Measurements from ENCODE around the gene MLF2. TPM values are rescaled to one million over a fixed set of nuclear protein-coding genes. Genes with fewer than 3 reads are reported as not detected.

MLF2 gene
- polyA plus RNA-seq, 10 donors: 114 to 157 (median 128) TPM

GRCh38 chr12:6698352-6699046 is 54.4 kb downstream of the MLF2 start:
- no peak for DNase-seq

Other genes with a start within 250 kb of the MLF2 start
- 1,000 to 10,000 TPM; 2,765 to 4,884 (median 4,736) TPM for gene GAPDH, start 218.6 kb downstream of the MLF2 start, polyA plus RNA-seq (ENCODE audit: insufficient read length in 10 of 10)
- gene IFFO1, start 197.1 kb downstream of the MLF2 start, polyA plus RNA-seq (ENCODE audit: insufficient read length in 10 of 10): 10 to 100 TPM; 19.8 to 37.0 (median 30.3) TPM
- 10 to 100 TPM; 18.6 to 26.9 (median 23.8) TPM for gene NOP2, start 184.8 kb downstream of the MLF2 start, polyA plus RNA-seq (ENCODE audit: insufficient read length in 10 of 10)
- gene CHD4, start 145.8 kb downstream of the MLF2 start, polyA plus RNA-seq (ENCODE audit: insufficient read length in 10 of 10): 100 to 1,000 TPM; 125 to 170 (median 147) TPM
- 1 to 10 TPM in 9 of 10 donors, under 1 TPM in 1; 0.99 to 2.3 (median 1.5) TPM for gene LPAR5, start 117.2 kb downstream of the MLF2 start, polyA plus RNA-seq (ENCODE audit: insufficient read length in 10 of 10)
- 1 to 10 TPM; 2.1 to 3.8 (median 2.5) TPM for gene ACRBP, start 105.7 kb downstream of the MLF2 start, polyA plus RNA-seq (ENCODE audit: insufficient read length in 10 of 10)
- 10 to 100 TPM; 43.7 to 54.1 (median 48.9) TPM for gene ING4, start 90.0 kb downstream of the MLF2 start, polyA plus RNA-seq (ENCODE audit: insufficient read length in 10 of 10)
- gene ZNF384, start 63.8 kb downstream of the MLF2 start, polyA plus RNA-seq (ENCODE audit: insufficient read length in 10 of 10): 10 to 100 TPM; 40.6 to 62.3 (median 47.0) TPM
- 1 to 10 TPM; 2.6 to 7.0 (median 4.4) TPM for gene PIANP, start 52.3 kb downstream of the MLF2 start, polyA plus RNA-seq (ENCODE audit: insufficient read length in 10 of 10)
- 10 to 100 TPM; 55.6 to 66.6 (median 61.9) TPM for gene COPS7A, start 29.1 kb downstream of the MLF2 start, polyA plus RNA-seq (ENCODE audit: insufficient read length in 10 of 10)
- gene PTMS, start 13.2 kb upstream of the MLF2 start, polyA plus RNA-seq (ENCODE audit: insufficient read length in 10 of 10): 100 to 1,000 TPM; 245 to 421 (median 350) TPM
- 1 to 10 TPM in 1 of 10 donors, under 1 TPM in 9; 0.30 to 1.2 (median 0.53) TPM for gene LAG3, start 19.4 kb upstream of the MLF2 start, polyA plus RNA-seq (ENCODE audit: insufficient read length in 10 of 10)
- 10 to 100 TPM in 2 of 10 donors, 1 to 10 TPM in 8; 5.9 to 15.5 (median 7.7) TPM for gene CD4, start 36.4 kb upstream of the MLF2 start, polyA plus RNA-seq (ENCODE audit: insufficient read length in 10 of 10)
- 10 to 100 TPM; 15.3 to 27.6 (median 17.9) TPM for gene GPR162, start 68.7 kb upstream of the MLF2 start, polyA plus RNA-seq (ENCODE audit: insufficient read length in 10 of 10)
- 10 to 100 TPM; 32.6 to 62.7 (median 44.1) TPM for gene P3H3, start 75.3 kb upstream of the MLF2 start, polyA plus RNA-seq (ENCODE audit: insufficient read length in 10 of 10)
- gene GNB3, start 87.8 kb upstream of the MLF2 start, polyA plus RNA-seq (ENCODE audit: insufficient read length in 10 of 10): 10 to 100 TPM; 10.3 to 40.0 (median 26.3) TPM
- 10 to 100 TPM; 14.1 to 25.5 (median 19.5) TPM for gene CDCA3, start 98.1 kb upstream of the MLF2 start, polyA plus RNA-seq (ENCODE audit: insufficient read length in 10 of 10)
- 10 to 100 TPM; 46.9 to 67.1 (median 59.3) TPM for gene USP5, start 99.0 kb upstream of the MLF2 start, polyA plus RNA-seq (ENCODE audit: insufficient read length in 10 of 10)
- 1,000 to 10,000 TPM in 3 of 10 donors, 100 to 1,000 TPM in 7; 716 to 1,072 (median 910) TPM for gene TPI1, start 114.4 kb upstream of the MLF2 start, polyA plus RNA-seq (ENCODE audit: insufficient read length in 10 of 10)
- 1 to 10 TPM; 2.5 to 7.0 (median 5.7) TPM for gene SPSB2, start 120.2 kb upstream of the MLF2 start, polyA plus RNA-seq (ENCODE audit: insufficient read length in 10 of 10)
- gene LRRC23, start 151.7 kb upstream of the MLF2 start, polyA plus RNA-seq (ENCODE audit: insufficient read length in 10 of 10): 10 to 100 TPM in 6 of 10 donors, 1 to 10 TPM in 4; 8.4 to 11.7 (median 10.2) TPM
- gene ENO2, start 161.4 kb upstream of the MLF2 start, polyA plus RNA-seq (ENCODE audit: insufficient read length in 10 of 10): 10 to 100 TPM in 2 of 10 donors, 1 to 10 TPM in 8; 5.2 to 11.7 (median 8.4) TPM
- gene ATN1, start 174.8 kb upstream of the MLF2 start, polyA plus RNA-seq (ENCODE audit: insufficient read length in 10 of 10): 10 to 100 TPM; 58.2 to 79.9 (median 68.1) TPM
- gene RNU7-1, start 190.7 kb upstream of the MLF2 start, polyA plus RNA-seq (ENCODE audit: insufficient read length in 10 of 10): not detected
- 100 to 1,000 TPM; 120 to 180 (median 152) TPM for gene C12orf57, start 190.9 kb upstream of the MLF2 start, polyA plus RNA-seq (ENCODE audit: insufficient read length in 10 of 10)
- gene PTPN6, start 198.2 kb upstream of the MLF2 start, polyA plus RNA-seq (ENCODE audit: insufficient read length in 10 of 10): 10 to 100 TPM in 1 of 10 donors, 1 to 10 TPM in 9; 4.3 to 10.6 (median 6.6) TPM
- gene PHB2, start 217.5 kb upstream of the MLF2 start, polyA plus RNA-seq (ENCODE audit: insufficient read length in 10 of 10): 100 to 1,000 TPM; 254 to 293 (median 280) TPM
- gene EMG1, start 217.8 kb upstream of the MLF2 start, polyA plus RNA-seq (ENCODE audit: insufficient read length in 10 of 10): 10 to 100 TPM; 27.1 to 38.6 (median 29.8) TPM